GM15510 (cell line): ENCODE measurements around the gene FGF1.

Experiments used
- POLR2A ChIP-seq: IDR thresholded peaks from 3 replicates; pipeline ENCODE4 v1.6.1; 2011; ENCODE audit warnings: borderline replicate concordance; ENCODE audit not compliant: insufficient read length; ENCODE audit errors: extremely low read depth

Gene FGF1

GRCh38 chr5:142664067-142664466, 21.8 kb downstream of the FGF1 start:
- no peak for TF ChIP-seq POLR2A

GRCh38 chr5:142663246-142663645, 22.6 kb downstream of the FGF1 start:
- TF ChIP-seq POLR2A = no peak

- TF ChIP-seq POLR2A = no peak
Measured at GRCh38 chr5:142661957-142662356, 23.9 kb downstream of the FGF1 start.

- TF ChIP-seq POLR2A = no peak
Measured at GRCh38 chr5:142661143-142661542, 24.7 kb downstream of the FGF1 start.

GRCh38 chr5:142660731-142661130, 25.2 kb downstream of the FGF1 start:
- no peak for TF ChIP-seq POLR2A

GRCh38 chr5:142660196-142660595, 25.7 kb downstream of the FGF1 start:
- TF ChIP-seq POLR2A = no peak

GRCh38 chr5:142659405-142659804, 26.5 kb downstream of the FGF1 start:
- no peak for TF ChIP-seq POLR2A

GRCh38 chr5:142658278-142658677, 27.6 kb downstream of the FGF1 start:
- TF ChIP-seq POLR2A = no peak

GRCh38 chr5:142657446-142657845, 28.4 kb downstream of the FGF1 start:
- no peak for TF ChIP-seq POLR2A

- no peak for TF ChIP-seq POLR2A
Measured at GRCh38 chr5:142655339-142656267, 30.3 kb downstream of the FGF1 start.

- no peak for TF ChIP-seq POLR2A
Measured at GRCh38 chr5:142654578-142655058, 31.3 kb downstream of the FGF1 start.

GRCh38 chr5:142653321-142653720, 32.6 kb downstream of the FGF1 start:
- no peak for TF ChIP-seq POLR2A

- TF ChIP-seq POLR2A = no peak
Measured at GRCh38 chr5:142652563-142652962, 33.3 kb downstream of the FGF1 start.

- TF ChIP-seq POLR2A = no peak
Measured at GRCh38 chr5:142650881-142651280, 35.0 kb downstream of the FGF1 start.

- TF ChIP-seq POLR2A = no peak
Measured at GRCh38 chr5:142650060-142650459, 35.8 kb downstream of the FGF1 start.

- no peak for TF ChIP-seq POLR2A
Measured at GRCh38 chr5:142645456-142645855, 40.4 kb downstream of the FGF1 start.
